HG02885 (cell line): ENCODE results near the gene YWHAH.

Experiments used
- ATAC-seq: cut with Tn5 transposase; IDR thresholded peaks from one replicate; pipeline ENCODE4 v1.9.1; 2021; ENCODE audit warnings: mild to moderate bottlenecking; ENCODE audit not compliant: unreplicated experiment, poor library complexity

The YWHAH gene

GRCh38 chr22:31922534-31922933 lies 21.8 kb upstream of the YWHAH start:
- ATAC-seq = no peak

DNA sequence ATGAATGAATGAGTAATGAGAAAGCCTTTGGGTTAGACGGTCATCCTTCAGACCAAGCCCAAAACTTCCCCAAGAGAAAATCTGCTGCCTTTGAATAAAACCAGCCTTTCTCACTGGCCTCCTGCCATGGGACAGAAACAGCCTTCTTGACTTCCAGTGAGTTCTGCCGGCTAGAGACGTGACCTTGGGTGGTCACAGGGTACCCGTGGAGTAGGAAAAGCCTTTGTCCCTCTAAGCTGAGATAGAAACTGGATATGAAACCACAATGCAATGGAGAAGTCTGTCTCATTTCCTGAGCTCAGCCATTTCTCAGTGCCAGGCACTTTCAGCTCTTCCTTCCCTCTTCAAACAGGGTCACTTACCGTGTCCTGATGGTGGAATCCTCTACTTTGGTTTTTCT lies 21.2 kb upstream of the YWHAH start:
- ATAC-seq = no peak

DNA sequence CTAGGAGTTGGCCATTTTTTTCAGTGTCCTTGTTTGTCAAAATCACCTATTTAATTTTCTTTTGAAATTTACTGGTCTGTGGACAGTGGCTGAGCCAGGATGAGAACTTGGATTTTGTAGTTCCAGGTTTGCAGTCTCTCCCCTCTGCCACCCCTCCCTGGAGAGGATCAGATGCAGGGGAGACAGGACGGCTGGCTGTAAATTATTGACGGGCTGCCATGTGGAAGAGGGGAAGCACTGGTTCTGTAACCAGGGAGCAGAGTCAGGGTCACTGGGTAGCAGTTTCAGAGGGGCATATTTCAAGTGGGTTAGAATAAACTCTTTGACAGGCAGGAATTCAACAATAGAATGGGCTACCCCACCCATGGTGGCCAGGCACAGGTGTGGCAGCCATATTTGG lies 20.6 kb upstream of the YWHAH start:
- ATAC-seq = no peak

DNA sequence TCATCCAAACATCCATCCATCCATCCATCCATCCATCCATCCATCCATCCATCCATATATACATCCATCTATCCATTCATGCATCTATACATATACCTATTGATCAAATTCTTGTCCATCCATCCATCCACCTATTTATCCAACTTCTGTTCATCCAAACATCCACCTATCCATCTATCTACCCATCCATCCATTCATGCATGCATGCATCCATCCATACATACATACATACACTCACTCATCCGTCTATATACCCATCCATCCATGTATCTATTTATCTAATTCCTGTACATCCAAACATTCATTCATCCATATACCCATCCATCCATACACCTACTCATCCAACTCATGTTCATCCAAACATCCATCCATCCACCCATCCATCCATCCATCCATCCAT lies 19.3 kb upstream of the YWHAH start:
- no peak for ATAC-seq

GRCh38 chr22:31926024-31926423 lies 18.3 kb upstream of the YWHAH start:
- no peak for ATAC-seq

- ATAC-seq = no peak
Observed at GRCh38 chr22:31926969-31927368, 17.4 kb upstream of the YWHAH start.

- no peak for ATAC-seq
Observed at GRCh38 chr22:31927562-31927961, 16.8 kb upstream of the YWHAH start.

GRCh38 chr22:31929167-31929930 lies 15.0 kb upstream of the YWHAH start:
- no peak for ATAC-seq

DNA sequence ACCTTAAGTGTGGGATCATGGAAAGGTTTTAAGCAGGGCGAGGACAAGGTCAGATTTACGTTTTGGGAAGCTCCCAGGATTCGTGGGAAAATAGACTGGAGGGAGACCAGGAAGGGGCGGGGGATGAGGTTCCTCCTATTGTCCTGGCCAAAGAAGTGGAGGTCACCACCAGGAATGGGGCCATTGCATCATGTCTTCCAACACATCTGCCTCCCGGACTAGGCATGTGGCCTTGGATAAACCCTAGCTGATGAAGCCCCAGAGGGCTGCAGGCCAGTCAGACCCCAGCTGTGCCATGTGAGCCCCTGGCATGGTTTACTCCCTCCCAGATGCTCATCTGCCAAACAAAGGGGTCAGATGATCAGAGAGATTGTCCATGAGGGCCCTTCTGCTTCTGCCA lies 11.5 kb upstream of the YWHAH start:
- ATAC-seq = no peak

DNA sequence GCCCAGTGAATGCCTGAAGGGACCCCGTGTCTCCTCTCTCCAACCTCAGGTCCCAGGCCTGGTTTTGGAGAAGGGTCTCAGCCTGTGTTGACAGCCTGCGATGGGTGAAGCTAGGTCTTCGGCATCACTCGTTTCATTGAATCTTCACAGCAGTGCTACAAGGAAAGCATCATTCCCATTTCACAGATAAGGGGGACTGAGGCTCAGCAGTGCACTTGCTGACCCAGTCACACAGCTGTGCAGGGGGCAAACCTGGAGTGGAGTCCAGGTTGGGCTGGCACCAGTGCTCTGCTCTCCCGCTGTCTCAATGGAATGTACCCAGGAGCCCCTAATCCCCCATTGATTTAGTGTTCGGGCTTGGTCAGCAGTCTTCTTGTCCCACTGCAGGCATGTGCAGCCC lies 10.9 kb upstream of the YWHAH start:
- no peak for ATAC-seq

DNA sequence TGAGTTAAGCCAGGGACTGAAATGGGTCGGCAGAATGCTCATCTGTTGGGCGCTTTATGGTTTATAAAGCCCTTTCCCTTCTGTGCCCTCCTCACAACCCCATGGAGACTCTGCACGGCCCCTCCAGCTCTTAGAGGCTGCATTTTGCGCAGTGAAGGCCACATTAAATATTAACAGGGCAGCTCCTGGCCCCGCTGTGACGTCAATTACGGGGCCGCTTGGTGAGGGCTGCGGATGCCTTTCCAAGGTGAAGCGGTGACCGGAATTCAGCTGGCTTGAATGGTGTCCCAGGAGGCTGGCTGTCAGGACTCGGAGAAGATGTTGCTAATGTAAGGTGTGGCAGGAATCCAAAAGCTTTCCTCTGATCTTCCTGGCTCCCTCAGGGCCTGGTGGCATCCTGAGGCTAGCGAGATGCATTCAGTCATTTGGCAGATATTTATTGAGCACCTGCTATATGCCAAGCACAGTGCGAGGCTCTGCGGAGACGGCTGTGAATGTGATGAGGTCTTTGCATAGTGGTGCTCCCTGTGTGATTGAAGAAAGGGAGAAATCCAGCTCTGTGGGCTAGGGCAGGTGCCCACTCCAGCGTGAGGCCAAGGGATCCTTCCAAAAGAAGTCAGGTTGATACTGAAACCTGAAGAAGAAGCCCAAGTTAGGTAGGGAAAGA lies 10.4 kb upstream of the YWHAH start:
- no peak for ATAC-seq

GRCh38 chr22:31935961-31936635 lies 8.2 kb upstream of the YWHAH start:
- no peak for ATAC-seq

DNA sequence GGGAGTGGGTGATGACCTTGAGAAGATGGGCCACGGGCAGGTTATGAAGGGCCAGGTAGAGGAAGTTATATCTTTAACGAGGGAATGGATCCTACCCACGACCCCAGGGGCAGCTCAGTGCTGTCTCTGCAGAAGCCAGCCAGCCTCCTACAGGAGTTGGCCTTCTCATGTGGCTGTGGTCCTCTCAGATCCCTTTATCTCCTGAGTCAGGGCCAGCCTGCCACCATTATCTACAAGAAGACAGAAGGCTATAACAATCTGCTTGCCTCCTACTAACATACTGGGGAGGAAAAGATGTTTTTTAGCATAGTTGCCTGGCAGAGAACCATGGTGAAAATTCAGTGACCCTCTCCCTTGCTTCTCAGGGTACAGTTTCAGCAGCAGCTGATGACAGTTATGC lies 7.0 kb upstream of the YWHAH start:
- no peak for ATAC-seq

GRCh38 chr22:31938296-31938695 lies 6.0 kb upstream of the YWHAH start:
- no peak for ATAC-seq

DNA sequence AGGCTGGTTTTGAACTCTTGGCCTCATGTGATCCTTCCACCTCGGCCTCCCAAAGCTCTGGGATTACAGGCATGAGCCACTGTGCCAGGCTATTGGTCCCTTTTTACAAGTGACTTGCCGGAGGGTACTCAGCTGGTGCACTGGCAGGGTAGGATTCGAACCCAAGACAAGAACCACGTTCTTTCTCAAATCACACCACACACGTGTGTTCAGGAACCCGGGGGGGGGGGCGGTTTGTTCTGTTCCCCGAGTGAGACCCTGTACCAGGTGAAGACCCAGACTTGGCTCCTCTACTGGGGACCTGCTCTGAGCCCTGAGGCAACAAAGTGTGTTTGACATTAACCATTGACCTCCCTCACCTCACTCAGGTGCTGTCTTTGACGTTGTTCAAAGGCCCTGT lies 3.8 kb upstream of the YWHAH start:
- no peak for ATAC-seq

GRCh38 chr22:31942091-31942490 lies 2.2 kb upstream of the YWHAH start:
- ATAC-seq = no peak

DNA sequence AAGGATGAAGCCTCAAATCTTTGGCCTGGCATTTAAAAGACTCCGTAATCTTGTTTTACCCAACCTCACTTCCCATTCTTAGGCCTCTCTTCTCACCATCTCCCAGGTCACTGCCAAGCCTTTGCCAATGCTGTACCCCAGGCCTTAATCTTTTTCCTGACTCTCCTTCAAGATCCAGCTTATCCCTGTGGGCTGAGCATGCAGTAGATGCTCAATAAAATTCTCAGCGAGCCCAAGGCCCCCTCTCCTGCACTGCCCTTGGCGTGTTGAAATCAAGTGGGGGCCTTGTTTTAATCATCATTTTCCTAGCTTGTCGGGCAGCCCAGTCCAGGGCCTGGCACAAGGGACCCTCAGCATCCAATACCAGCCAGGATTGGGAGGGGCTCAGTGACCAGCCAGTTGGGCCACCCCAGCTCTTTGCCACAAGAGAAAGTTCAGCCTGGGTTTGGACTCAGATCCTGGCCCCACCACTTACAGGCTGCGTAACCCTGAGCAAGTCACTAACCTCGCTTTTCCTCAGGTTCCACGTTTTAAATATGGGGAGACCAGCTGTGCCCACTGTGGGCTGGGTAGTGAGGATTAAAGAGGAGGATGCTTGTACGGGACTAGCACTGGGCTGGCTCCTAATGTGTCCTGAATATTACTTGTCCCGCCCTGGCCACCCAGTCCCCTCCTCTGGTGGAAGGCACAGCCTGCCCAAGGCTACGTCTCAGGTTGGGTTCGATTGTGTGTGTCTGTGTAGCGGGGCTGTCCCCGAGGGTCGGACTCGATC lies 943 bp upstream of the YWHAH start:
- ATAC-seq = no peak

DNA sequence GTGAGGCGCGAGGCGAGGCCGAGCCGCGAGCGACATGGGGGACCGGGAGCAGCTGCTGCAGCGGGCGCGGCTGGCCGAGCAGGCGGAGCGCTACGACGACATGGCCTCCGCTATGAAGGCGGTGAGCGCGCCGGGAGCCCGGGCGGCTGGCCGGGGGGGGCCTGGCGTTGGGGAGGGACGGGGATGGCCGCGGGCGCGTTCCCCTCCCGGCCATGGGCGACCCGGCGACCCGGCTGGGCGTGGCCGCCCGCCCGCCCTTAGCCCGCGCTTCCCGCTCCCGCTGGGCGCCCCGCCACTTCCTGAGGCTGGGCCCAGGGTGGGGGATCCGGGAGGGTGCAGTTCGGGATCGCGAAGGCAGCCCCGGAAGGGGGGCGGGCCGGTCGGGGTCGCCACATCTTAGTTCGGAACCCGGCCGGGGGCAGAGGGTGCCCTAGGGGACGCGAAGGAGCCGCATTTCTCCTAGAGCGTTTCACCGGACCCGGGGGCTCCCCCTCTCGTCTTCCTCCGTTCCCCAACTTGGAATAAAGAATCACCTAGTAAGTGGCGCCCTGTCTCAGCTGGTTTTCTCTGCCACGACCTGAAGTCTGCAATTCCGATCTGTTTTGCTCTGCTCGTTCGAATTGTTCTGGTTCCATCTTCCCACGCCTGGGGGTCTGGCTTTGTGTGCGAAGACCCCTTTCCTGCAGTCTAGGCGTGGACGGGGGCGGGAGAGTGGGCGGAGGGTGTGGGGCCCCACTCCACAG lies 536 bp downstream of the YWHAH start:
- ATAC-seq = peak; percentile 27

GRCh38 chr22:31945443-31945855 lies 1.1 kb downstream of the YWHAH start:
- no peak for ATAC-seq
